ENCODE results near the gene CAMK4.

Gene CAMK4

DNA sequence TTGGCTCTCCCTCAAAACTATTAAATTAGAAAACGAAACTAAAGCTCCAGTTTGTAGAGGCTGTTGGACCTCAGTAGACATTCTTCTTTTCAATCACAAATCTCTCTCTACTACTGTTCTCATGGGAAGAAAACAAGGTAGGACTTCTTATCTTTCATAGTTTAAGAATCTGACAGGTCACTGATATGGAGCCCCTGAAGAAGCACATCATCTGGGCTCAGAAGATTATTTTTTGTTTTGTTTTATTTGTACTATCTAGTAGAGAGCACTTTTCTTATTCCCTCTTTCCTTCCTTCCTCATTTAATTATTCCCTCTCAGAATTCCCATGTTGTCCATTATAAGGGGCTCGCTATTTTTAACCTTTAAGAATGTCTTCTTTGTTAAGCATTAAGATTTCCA lies 261.9 kb downstream of the CAMK4 start:
- H3K4me3 ChIP-seq (ENCODE audit: control insufficient read depth, low read depth, low read length) = no peak overlapping the region
- DNase-seq (ENCODE audit: low read depth) = no peak
- TF ChIP-seq, protein P1, sequence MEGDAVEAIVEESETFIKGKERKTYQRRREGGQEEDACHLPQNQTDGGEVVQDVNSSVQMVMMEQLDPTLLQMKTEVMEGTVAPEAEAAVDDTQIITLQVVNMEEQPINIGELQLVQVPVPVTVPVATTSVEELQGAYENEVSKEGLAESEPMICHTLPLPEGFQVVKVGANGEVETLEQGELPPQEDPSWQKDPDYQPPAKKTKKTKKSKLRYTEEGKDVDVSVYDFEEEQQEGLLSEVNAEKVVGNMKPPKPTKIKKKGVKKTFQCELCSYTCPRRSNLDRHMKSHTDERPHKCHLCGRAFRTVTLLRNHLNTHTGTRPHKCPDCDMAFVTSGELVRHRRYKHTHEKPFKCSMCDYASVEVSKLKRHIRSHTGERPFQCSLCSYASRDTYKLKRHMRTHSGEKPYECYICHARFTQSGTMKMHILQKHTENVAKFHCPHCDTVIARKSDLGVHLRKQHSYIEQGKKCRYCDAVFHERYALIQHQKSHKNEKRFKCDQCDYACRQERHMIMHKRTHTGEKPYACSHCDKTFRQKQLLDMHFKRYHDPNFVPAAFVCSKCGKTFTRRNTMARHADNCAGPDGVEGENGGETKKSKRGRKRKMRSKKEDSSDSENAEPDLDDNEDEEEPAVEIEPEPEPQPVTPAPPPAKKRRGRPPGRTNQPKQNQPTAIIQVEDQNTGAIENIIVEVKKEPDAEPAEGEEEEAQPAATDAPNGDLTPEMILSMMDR (conservative IDR thresholded peaks at IDR 0.05; ENCODE audit: control insufficient read depth, insufficient read depth, low read depth, low read length) = no peak

DNA sequence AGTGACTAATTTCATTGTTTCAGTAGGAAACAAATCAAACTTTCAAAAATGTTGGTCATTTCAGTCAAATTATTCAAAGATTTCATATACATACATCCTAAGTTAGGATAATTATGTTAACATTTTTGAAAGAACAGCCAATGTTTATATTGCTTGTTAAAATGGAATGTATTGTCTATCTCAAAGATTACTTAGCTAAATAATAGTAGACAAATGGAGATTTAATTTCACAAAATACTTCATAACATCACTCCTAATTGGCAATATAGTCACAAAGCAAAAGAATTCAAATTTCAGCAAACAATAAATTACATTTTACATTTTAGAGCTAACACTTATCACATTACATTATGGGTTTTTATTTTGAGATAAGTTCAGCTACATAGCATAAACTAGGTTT lies 262.7 kb downstream of the CAMK4 start:
- TF ChIP-seq, protein P1 (conservative IDR thresholded peaks at IDR 0.05; ENCODE audit: control insufficient read depth, insufficient read depth, low read depth, low read length) = no peak
- no peak overlapping the region for H3K4me3 ChIP-seq (ENCODE audit: control insufficient read depth, low read depth, low read length)
- DNase-seq (ENCODE audit: low read depth) = no peak

DNA sequence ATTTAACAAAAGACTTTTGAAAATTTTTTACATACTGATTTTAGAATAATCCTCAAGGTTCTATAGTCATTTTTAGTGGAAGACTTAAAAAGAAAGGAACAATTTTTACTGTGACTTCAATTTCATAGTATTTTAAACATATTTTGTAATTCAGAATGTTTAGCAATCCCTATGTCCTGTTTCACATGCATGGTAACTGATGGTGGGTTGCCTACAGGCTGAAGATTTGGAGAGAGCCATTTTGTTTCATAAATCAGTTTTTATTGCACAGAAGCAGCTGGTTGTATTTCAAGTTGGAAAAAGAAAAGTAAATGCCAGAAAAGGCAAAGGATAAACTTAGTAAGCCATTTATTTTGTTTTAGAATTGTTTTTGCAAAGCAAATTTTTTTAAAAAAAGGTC lies 264.2 kb downstream of the CAMK4 start:
- no peak for DNase-seq (ENCODE audit: low read depth)
- TF ChIP-seq, protein P1 (conservative IDR thresholded peaks at IDR 0.05; ENCODE audit: control insufficient read depth, insufficient read depth, low read depth, low read length) = no peak

DNA sequence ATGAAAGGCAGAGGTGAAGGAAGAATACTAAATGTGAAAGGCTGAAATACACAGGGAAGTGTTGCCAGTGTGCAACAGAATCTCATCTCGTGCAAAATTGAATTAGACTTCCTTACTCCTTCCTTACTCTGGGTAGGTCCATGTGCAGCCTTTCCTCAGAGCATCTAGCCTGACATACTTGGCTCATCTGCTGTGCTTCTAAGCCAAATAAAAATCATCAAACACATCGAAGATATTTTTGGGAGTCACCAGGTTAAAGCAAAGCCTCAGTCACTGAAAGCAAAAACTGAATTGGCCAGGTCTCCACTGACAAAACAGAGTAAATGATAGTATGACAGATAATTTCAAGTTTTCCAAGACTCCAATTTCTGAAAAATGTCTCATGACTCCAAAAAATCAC lies 268.8 kb downstream of the CAMK4 start:
- no peak overlapping the region for H3K4me3 ChIP-seq (ENCODE audit: control insufficient read depth, low read depth, low read length)
- DNase-seq (ENCODE audit: low read depth) = no peak
- TF ChIP-seq, protein P1 (conservative IDR thresholded peaks at IDR 0.05; ENCODE audit: control insufficient read depth, insufficient read depth, low read depth, low read length) = no peak

More for the DNA sequence above, 264.2 kb downstream of the CAMK4 start:
- H3K4me3 ChIP-seq (ENCODE audit: control insufficient read depth, low read depth, low read length) = no peak overlapping the region

DNA sequence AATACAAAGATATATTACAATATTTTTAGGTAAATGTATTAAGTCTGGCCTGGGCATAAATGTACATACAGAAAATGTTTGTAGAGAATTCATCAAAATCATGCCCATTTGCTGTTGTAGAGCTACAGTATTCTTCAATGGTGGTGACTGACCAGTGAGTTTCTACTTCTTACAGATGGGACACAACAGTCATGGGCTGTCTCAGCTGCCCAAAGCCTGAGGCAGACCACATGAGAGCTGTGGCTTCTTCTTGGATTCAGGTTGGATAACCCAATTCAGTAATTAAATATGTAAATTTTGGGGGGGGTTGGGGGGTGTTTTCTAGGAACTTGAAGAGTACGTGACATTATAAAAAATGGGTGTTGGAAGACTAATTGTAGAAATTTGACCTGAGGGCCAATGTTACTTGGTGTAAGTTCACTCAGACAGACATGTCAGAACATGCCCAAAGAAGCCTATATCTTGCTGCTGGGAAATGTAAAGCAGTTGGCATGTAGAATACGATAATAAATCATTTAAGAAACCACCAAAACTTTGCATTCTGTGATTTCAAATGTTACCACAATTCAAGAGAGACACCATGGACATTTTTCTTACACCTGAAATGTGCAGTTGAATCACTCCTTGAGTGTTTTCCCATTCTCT lies 270.3 kb downstream of the CAMK4 start:
- no peak overlapping the region for H3K4me3 ChIP-seq (ENCODE audit: control insufficient read depth, low read depth, low read length)
- DNase-seq (ENCODE audit: low read depth) = peak; percentile 28
- TF ChIP-seq, protein P1 (conservative IDR thresholded peaks at IDR 0.05; ENCODE audit: control insufficient read depth, insufficient read depth, low read depth, low read length) = no peak

DNA sequence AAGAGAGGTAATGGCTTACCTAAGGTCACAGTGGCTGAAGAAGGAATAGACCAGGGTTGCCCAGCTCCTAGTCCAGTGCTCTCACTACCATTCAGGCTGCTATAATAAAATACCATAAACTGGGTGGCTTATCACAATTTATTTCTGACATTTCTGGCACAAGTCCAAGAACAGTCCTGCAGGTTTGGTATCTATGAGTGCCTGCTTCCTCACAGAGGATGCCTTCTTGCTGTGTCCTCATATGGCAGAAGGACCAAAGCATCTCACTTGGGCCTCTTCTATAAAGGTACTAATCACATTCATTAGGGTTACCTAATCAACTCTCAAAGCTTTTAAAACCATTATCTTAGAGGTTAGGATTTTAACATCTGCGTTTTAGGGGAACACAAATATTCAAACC lies 271.0 kb downstream of the CAMK4 start:
- DNase-seq (ENCODE audit: low read depth) = no peak
- H3K4me3 ChIP-seq (ENCODE audit: control insufficient read depth, low read depth, low read length) = no peak overlapping the region
- TF ChIP-seq, protein P1 (conservative IDR thresholded peaks at IDR 0.05; ENCODE audit: control insufficient read depth, insufficient read depth, low read depth, low read length) = no peak

DNA sequence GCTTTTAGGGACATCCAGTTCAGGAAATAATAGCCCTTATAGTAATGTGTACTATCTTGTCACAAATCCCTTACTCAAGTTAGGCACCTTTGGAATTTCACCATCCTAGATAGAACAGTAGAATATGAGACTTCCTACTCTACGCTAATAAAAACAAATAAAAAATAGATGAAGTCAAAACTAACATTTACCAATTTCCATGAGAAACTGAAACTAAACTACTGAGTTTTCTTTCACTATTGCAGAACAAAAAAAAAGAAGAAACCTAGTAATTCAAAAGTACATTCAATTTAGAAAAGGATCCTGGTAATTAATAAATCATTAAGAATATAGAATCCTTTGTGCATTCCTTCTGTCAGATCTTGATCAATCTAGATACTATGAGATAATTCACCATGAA lies 274.2 kb downstream of the CAMK4 start:
- no peak for DNase-seq (ENCODE audit: low read depth)
- TF ChIP-seq, protein P1 (conservative IDR thresholded peaks at IDR 0.05; ENCODE audit: control insufficient read depth, insufficient read depth, low read depth, low read length) = no peak
- H3K4me3 ChIP-seq (ENCODE audit: control insufficient read depth, low read depth, low read length) = no peak overlapping the region

Measured in fibroblast of mammary gland (primary cell).